ENCODE results near the gene HOXB1.

The HOXB1 gene

GRCh38 chr17:48530887-48531272 lies at the start of gene HOXB1:
Gene HOXB1, minus strand, starts transcription at chr17:48531011. Its CDS starts 107 bp downstream, at chr17:48530904.
- no peak for DNase-seq (ENCODE audit: low spot score)

GRCh38 chr17:48579760-48580554 lies 49.1 kb upstream of the HOXB1 start:
- DNase-seq (ENCODE audit: low spot score) = no peak

- DNase-seq (ENCODE audit: low spot score) = no peak
These were observed 48.6 kb upstream of the HOXB1 start for GRCh38 chr17:48579471-48579759.

- no peak for DNase-seq (ENCODE audit: low spot score)
These were observed 48.0 kb upstream of the HOXB1 start for GRCh38 chr17:48578616-48579470.

GRCh38 chr17:48577946-48578615 lies 47.3 kb upstream of the HOXB1 start, which contains the start of gene HOXB4:
Gene HOXB4, minus strand, starts transcription at chr17:48578350. Its CDS starts 31 bp downstream, at chr17:48578319.
- DNase-seq (ENCODE audit: low spot score) = no peak

GRCh38 chr17:48577330-48577945 lies 46.6 kb upstream of the HOXB1 start:
- DNase-seq (ENCODE audit: low spot score) = no peak

- no peak for DNase-seq (ENCODE audit: low spot score)
These were observed 45.9 kb upstream of the HOXB1 start for GRCh38 chr17:48576479-48577309.

GRCh38 chr17:48575673-48576478 lies 45.1 kb upstream of the HOXB1 start:
- DNase-seq (ENCODE audit: low spot score) = no peak

GRCh38 chr17:48575066-48575582 lies 44.3 kb upstream of the HOXB1 start:
- DNase-seq (ENCODE audit: low spot score) = no peak

- DNase-seq (ENCODE audit: low spot score) = no peak
These were observed 43.8 kb upstream of the HOXB1 start for GRCh38 chr17:48574505-48575065.

GRCh38 chr17:48571826-48572417 lies 41.1 kb upstream of the HOXB1 start:
- no peak for DNase-seq (ENCODE audit: low spot score)

- no peak for DNase-seq (ENCODE audit: low spot score)
These were observed 40.4 kb upstream of the HOXB1 start for GRCh38 chr17:48571024-48571818.

GRCh38 chr17:48570325-48571023 lies 39.7 kb upstream of the HOXB1 start:
- DNase-seq (ENCODE audit: low spot score) = no peak

- DNase-seq (ENCODE audit: low spot score) = no peak
These were observed 39.0 kb upstream of the HOXB1 start for GRCh38 chr17:48569674-48570324.

GRCh38 chr17:48569240-48569582 lies 38.4 kb upstream of the HOXB1 start:
- no peak for DNase-seq (ENCODE audit: low spot score)

GRCh38 chr17:48568499-48569239 lies 37.9 kb upstream of the HOXB1 start:
- DNase-seq (ENCODE audit: low spot score) = no peak

Measured in AG08396 (cell line).